Ammon's horn (tissue), 1 donor: ENCODE measurements around the gene CYFIP1.

ENCODE experiments used
- DNase-seq: peaks from one replicate; pipeline ENCODE4 v3.0.0-alpha.2; 2016; ENCODE audit warnings: low spot score

CYFIP1 gene

GRCh38 chr15:22968366-22968765, 11.8 kb downstream of the CYFIP1 start:
- peak; percentile 16 for DNase-seq

- no peak for DNase-seq
These were observed 12.9 kb downstream of the CYFIP1 start for GRCh38 chr15:22967084-22967770.

GRCh38 chr15:22966321-22967083, 13.7 kb downstream of the CYFIP1 start:
- peak; percentile 34 for DNase-seq

- DNase-seq, result peak; percentile 4
These were observed 16.5 kb downstream of the CYFIP1 start for GRCh38 chr15:22963641-22964040.

GRCh38 chr15:22962611-22963010, 17.6 kb downstream of the CYFIP1 start:
- DNase-seq, result no peak

- peak; percentile 17 for DNase-seq
These were observed 18.4 kb downstream of the CYFIP1 start for GRCh38 chr15:22961762-22962161.

- no peak for DNase-seq
These were observed 19.6 kb downstream of the CYFIP1 start for GRCh38 chr15:22960556-22960955.

- no peak for DNase-seq
These were observed 20.0 kb downstream of the CYFIP1 start for GRCh38 chr15:22960126-22960525.

- DNase-seq, result no peak
These were observed 20.7 kb downstream of the CYFIP1 start for GRCh38 chr15:22959321-22960101.

- no peak for DNase-seq
These were observed 21.5 kb downstream of the CYFIP1 start for GRCh38 chr15:22958487-22959280.

- no peak for DNase-seq
These were observed 23.2 kb downstream of the CYFIP1 start for GRCh38 chr15:22956978-22957260.

GRCh38 chr15:22956257-22956977, 23.8 kb downstream of the CYFIP1 start:
- DNase-seq, result peak; percentile 79

GRCh38 chr15:22955544-22956119, 24.5 kb downstream of the CYFIP1 start:
- peak; percentile 30 for DNase-seq

GRCh38 chr15:22954798-22955543, 25.2 kb downstream of the CYFIP1 start:
- DNase-seq, result peak; percentile 6

GRCh38 chr15:22954326-22954725, 25.8 kb downstream of the CYFIP1 start:
- DNase-seq, result peak; percentile 14

GRCh38 chr15:22952796-22953579, 27.2 kb downstream of the CYFIP1 start:
- peak; percentile 11 for DNase-seq

GRCh38 chr15:22951381-22952280, 28.5 kb downstream of the CYFIP1 start:
- DNase-seq, result peak; percentile 10

- no peak for DNase-seq
These were observed 29.2 kb downstream of the CYFIP1 start for GRCh38 chr15:22951031-22951380.
